Stimulated activated CD4-positive, alpha-beta T cell treated with anti-CD3 and anti-CD28 coated beads, Interleukin-1b, Interleukin-23, amount 100 ng/mL, for 24 hours (primary cell): ENCODE results near the gene TRPM2.
"Not testable (repeated sequence)": the region's sequence is repeated elsewhere in the genome, so short reads cannot be mapped to it uniquely, and the experiment has no call there.

Experiments used
- DNase-seq, 4 experiments: peaks; one replicate each; pipeline ENCODE4 v3.0.0-alpha.2; 2020; ENCODE audit warnings: low read depth in 4 of 4, low spot score in 1 of 4

TRPM2 gene

GRCh38 chr21:44395260-44395659 lies 41.8 kb downstream of the TRPM2 start:
- no peak for DNase-seq

- DNase-seq = not testable (repeated sequence)
Measured at GRCh38 chr21:44396803-44397202, 43.4 kb downstream of the TRPM2 start.

GRCh38 chr21:44397431-44398031 lies 44.1 kb downstream of the TRPM2 start:
- DNase-seq = no peak

- DNase-seq = no peak
Measured at GRCh38 chr21:44398499-44398898, 45.1 kb downstream of the TRPM2 start.

GRCh38 chr21:44399151-44399954 lies 45.9 kb downstream of the TRPM2 start:
- no peak for DNase-seq

- no peak for DNase-seq
Measured at GRCh38 chr21:44399955-44400790, 46.8 kb downstream of the TRPM2 start.

GRCh38 chr21:44400791-44401385 lies 47.5 kb downstream of the TRPM2 start:
- no peak for DNase-seq

GRCh38 chr21:44401386-44402160 lies 48.2 kb downstream of the TRPM2 start:
- DNase-seq = no peak

- DNase-seq = no peak
Measured at GRCh38 chr21:44402323-44403105, 49.1 kb downstream of the TRPM2 start.

- DNase-seq = no peak
Measured at GRCh38 chr21:44403106-44404020, 49.9 kb downstream of the TRPM2 start.

GRCh38 chr21:44404482-44404881 lies 51.1 kb downstream of the TRPM2 start:
- not testable (repeated sequence) for DNase-seq

- no peak for DNase-seq
Measured at GRCh38 chr21:44405091-44405947, 51.9 kb downstream of the TRPM2 start.

GRCh38 chr21:44405948-44406872 lies 52.8 kb downstream of the TRPM2 start:
- no peak for DNase-seq

GRCh38 chr21:44406953-44407352 lies 53.5 kb downstream of the TRPM2 start:
- DNase-seq = no peak

- DNase-seq = peak in 1 of 4 experiments; percentile 7
Measured at GRCh38 chr21:44407493-44407892, 54.1 kb downstream of the TRPM2 start.

- DNase-seq = no peak
Measured at GRCh38 chr21:44408226-44408625, 54.8 kb downstream of the TRPM2 start.
